H9 (cell line): ENCODE results near the gene CDH16. TPM values are rescaled to one million over a fixed set of nuclear protein-coding genes. Genes with fewer than 3 reads are reported as not detected.

Experiments used
- DNase-seq: peaks from one replicate; pipeline ENCODE4 v3.0.0-alpha.2; 2017
- H2AFZ ChIP-seq: one replicate; pipeline ENCODE4 v1.6.1; 2013; ENCODE audit warnings: mild to moderate bottlenecking, low read length, control low read depth, moderate library complexity
- H2AK5ac ChIP-seq: 2 replicates; pipeline ENCODE4 v1.6.1; 2013; ENCODE audit warnings: low read length, control low read depth, mixed read lengths; ENCODE audit not compliant: insufficient read length
- H2BK120ac ChIP-seq: one replicate; pipeline ENCODE4 v1.6.1; 2013; ENCODE audit warnings: low read depth, mild to moderate bottlenecking, low read length, control low read depth, inconsistent platforms; ENCODE audit not compliant: poor library complexity, severe bottlenecking
- H2BK12ac ChIP-seq: 2 replicates; pipeline ENCODE4 v1.6.1; 2013; ENCODE audit warnings: low read length, control low read depth, mixed read lengths, low read depth; ENCODE audit not compliant: insufficient read length
- H2BK15ac ChIP-seq: 2 replicates; pipeline ENCODE4 v1.6.1; 2013; ENCODE audit warnings: low read depth, low read length, control low read depth
- H2BK20ac ChIP-seq: one replicate; pipeline ENCODE4 v1.6.1; 2013; ENCODE audit warnings: low read depth, mild to moderate bottlenecking, low read length, control low read depth, inconsistent platforms; ENCODE audit not compliant: poor library complexity, severe bottlenecking
- H2BK5ac ChIP-seq: 2 replicates; pipeline ENCODE4 v1.6.1; 2013; ENCODE audit warnings: low read length, control low read depth, mixed read lengths; ENCODE audit not compliant: insufficient read length
- H3K14ac ChIP-seq: 2 replicates; pipeline ENCODE4 v1.6.1; 2013; ENCODE audit warnings: low read length, control low read depth; ENCODE audit not compliant: insufficient read depth
- H3K18ac ChIP-seq: 2 replicates; pipeline ENCODE4 v1.6.1; 2013; ENCODE audit warnings: low read depth, mild to moderate bottlenecking, mixed read lengths, low read length, control low read depth; ENCODE audit not compliant: insufficient read length
- H3K23ac ChIP-seq: 2 replicates; pipeline ENCODE4 v1.6.1; 2013; ENCODE audit warnings: low read length, control low read depth, mixed read lengths, low read depth; ENCODE audit not compliant: insufficient read length
- H3K23me2 ChIP-seq: 2 replicates; pipeline ENCODE4 v1.6.1; 2013; ENCODE audit warnings: low read depth, mild to moderate bottlenecking, mixed read lengths, low read length, control low read depth; ENCODE audit not compliant: insufficient read length, poor library complexity, severe bottlenecking
- H3K27ac ChIP-seq: 2 replicates; pipeline ENCODE4 v1.5.1; 2013; ENCODE audit warnings: low read length, control low read depth, mixed read lengths, low read depth; ENCODE audit not compliant: insufficient read length
- H3K27me3 ChIP-seq: 2 replicates; pipeline ENCODE4 v1.6.1; 2013; ENCODE audit warnings: low read length, control low read depth, inconsistent platforms; ENCODE audit not compliant: insufficient read depth
- H3K4ac ChIP-seq: 2 replicates; pipeline ENCODE4 v1.6.1; 2013; ENCODE audit warnings: low read depth, mild to moderate bottlenecking, control low read depth, inconsistent platforms, low read length, moderate library complexity
- H3K4me1 ChIP-seq: 2 replicates; pipeline ENCODE4 v1.6.1; 2013; ENCODE audit warnings: low read length, control low read depth, inconsistent platforms; ENCODE audit not compliant: insufficient read depth
- H3K4me2 ChIP-seq: 2 replicates; pipeline ENCODE4 v1.6.1; 2013; ENCODE audit warnings: low read length, control low read depth, mixed read lengths; ENCODE audit not compliant: insufficient read length, insufficient read depth
- H3K56ac ChIP-seq: 2 replicates; pipeline ENCODE4 v1.6.1; 2013; ENCODE audit warnings: low read depth, mild to moderate bottlenecking, mixed read lengths, low read length, control low read depth; ENCODE audit not compliant: insufficient read length
- H3K79me1 ChIP-seq: 2 replicates; pipeline ENCODE4 v1.6.1; 2013; ENCODE audit warnings: low read depth, mild to moderate bottlenecking, moderate library complexity, low read length, control low read depth, inconsistent platforms; ENCODE audit not compliant: insufficient read depth, poor library complexity, severe bottlenecking
- H3K79me2 ChIP-seq: 2 replicates; pipeline ENCODE4 v1.6.1; 2013; ENCODE audit warnings: low read length, control low read depth, inconsistent platforms; ENCODE audit not compliant: insufficient read depth
- H3K9ac ChIP-seq: 2 replicates; pipeline ENCODE4 v1.6.1; 2013; ENCODE audit warnings: low read length, control low read depth, mixed read lengths; ENCODE audit not compliant: insufficient read length; ENCODE audit errors: extremely low read depth
- H3K9me3 ChIP-seq: one replicate; pipeline ENCODE4 v1.6.1; 2013; ENCODE audit warnings: low read depth, low read length, inconsistent platforms; ENCODE audit not compliant: control insufficient read depth
- H3T11ph ChIP-seq: one replicate; pipeline ENCODE4 v1.6.1; 2013; ENCODE audit warnings: mild to moderate bottlenecking, low read length, control low read depth, inconsistent platforms
- H4K20me1 ChIP-seq: one replicate; pipeline ENCODE4 v1.6.1; 2013; ENCODE audit not compliant: control insufficient read depth, insufficient read length, insufficient read depth
- H4K5ac ChIP-seq: 2 replicates; pipeline ENCODE4 v1.6.1; 2013; ENCODE audit warnings: low read depth, mild to moderate bottlenecking, mixed read lengths, low read length, control low read depth; ENCODE audit not compliant: insufficient read length
- H4K8ac ChIP-seq: replicated peaks from 2 replicates; pipeline ENCODE4 v1.6.1; 2013; ENCODE audit warnings: low read length, control low read depth, mixed read lengths, low read depth; ENCODE audit not compliant: insufficient read length
- H4K91ac ChIP-seq: 2 replicates; pipeline ENCODE4 v1.6.1; 2013; ENCODE audit warnings: low read depth, mild to moderate bottlenecking, moderate library complexity, mixed read lengths, low read length, control low read depth; ENCODE audit not compliant: insufficient read length
- H3K27ac Mint-ChIP-seq, 3 experiments: 2 replicates in 2 of 3; 3 replicates in 1 of 3; pipeline ENCODE4 v1.8.0; 2020 to 2021; ENCODE audit warnings: mixed read lengths in 3 of 3, mild to moderate bottlenecking in 1 of 3, moderate library complexity in 1 of 3
- H3K27me3 Mint-ChIP-seq: 2 replicates; pipeline ENCODE4 v1.8.0; 2021; ENCODE audit warnings: low read depth, mild to moderate bottlenecking, moderate library complexity, mixed read lengths
- H3K36me3 Mint-ChIP-seq, 3 experiments: 2 replicates in 2 of 3; 3 replicates in 1 of 3; pipeline ENCODE4 v1.8.0; 2020 to 2021; ENCODE audit warnings: low read depth in 3 of 3, mixed read lengths in 3 of 3; ENCODE audit not compliant: insufficient read depth in 1 of 3
- H3K4me1 Mint-ChIP-seq, 2 experiments: 2 replicates each; pipeline ENCODE4 v1.8.0; 2020; ENCODE audit warnings: mixed read lengths in 2 of 2
- H3K4me3 Mint-ChIP-seq, 2 experiments: 2 replicates in 1 of 2; 3 replicates in 1 of 2; pipeline ENCODE4 v1.8.0; 2020 to 2021; ENCODE audit warnings: mild to moderate bottlenecking in 2 of 2, mixed read lengths in 2 of 2, moderate library complexity in 1 of 2
- H3K9me3 Mint-ChIP-seq, 2 experiments: 2 replicates in 1 of 2; 3 replicates in 1 of 2; pipeline ENCODE4 v1.8.0; 2020; ENCODE audit warnings: mild to moderate bottlenecking in 2 of 2, mixed read lengths in 2 of 2, moderate library complexity in 1 of 2
- WGBS: extraction: QIAGEN DNeasy Blood & Tissue Kit; methylation state at CpG from one replicate; pipeline ENCODE4 v1.1.7; 2013; ENCODE audit warnings: missing lambda C conversion rate, low lambda C conversion rate, mixed read lengths; ENCODE audit not compliant: insufficient read length; ENCODE audit errors: extremely low coverage; 5-methylcytosine and 5-hydroxymethylcytosine counted together
- total RNA-seq: library from RNA; stranded (reverse); gene quantifications from 2 replicates; pipeline ENCODE4 v1.2.1, GENCODE V29; 2021
- TF ChIP-seq, protein P1 (sequence below): fragments of 200-600 bp; sonication (generic); conservative IDR thresholded peaks from 3 replicates; pipeline ENCODE4 v1.8.0; 2021; ENCODE audit warnings: antibody characterized with exemption, mild to moderate bottlenecking

The CDH16 gene
- total RNA-seq, 1 experiment from 2014 or later, result not detected

- no peak overlapping the region for H3K4me3 Mint-ChIP-seq
- no peak overlapping the region for H3T11ph ChIP-seq
Measured at GRCh38 chr16:66902648-66903543, 15.8 kb downstream of the CDH16 start.

More at GRCh38 chr16:66902648-66903543, 15.8 kb downstream of the CDH16 start:
- H2BK5ac ChIP-seq, result no peak overlapping the region
- no peaks in the 10 kb centered on the region for H3K79me2 ChIP-seq
- H4K5ac ChIP-seq, result no peak overlapping the region
- H3K27me3 ChIP-seq, result no peaks in the 10 kb centered on the region
- H3K4me1 ChIP-seq, result no peaks in the 10 kb centered on the region
- no peak overlapping the region for H2AFZ ChIP-seq
- no peak overlapping the region for H3K18ac ChIP-seq
- H2BK15ac ChIP-seq, result no peak overlapping the region
- peaks cover 8 to 18% of the 10 kb centered on the region in 2 experiments; a peak in 3 of 4 replicates for H3K4me1 Mint-ChIP-seq
- H4K91ac ChIP-seq, result no peak overlapping the region
- no peak overlapping the region for H3K4ac ChIP-seq
- H2AK5ac ChIP-seq, result no peak overlapping the region
- no peak for DNase-seq
- H3K79me1 ChIP-seq, result no peaks in the 10 kb centered on the region
- H2BK12ac ChIP-seq, result no peak overlapping the region
- TF ChIP-seq, protein P1, sequence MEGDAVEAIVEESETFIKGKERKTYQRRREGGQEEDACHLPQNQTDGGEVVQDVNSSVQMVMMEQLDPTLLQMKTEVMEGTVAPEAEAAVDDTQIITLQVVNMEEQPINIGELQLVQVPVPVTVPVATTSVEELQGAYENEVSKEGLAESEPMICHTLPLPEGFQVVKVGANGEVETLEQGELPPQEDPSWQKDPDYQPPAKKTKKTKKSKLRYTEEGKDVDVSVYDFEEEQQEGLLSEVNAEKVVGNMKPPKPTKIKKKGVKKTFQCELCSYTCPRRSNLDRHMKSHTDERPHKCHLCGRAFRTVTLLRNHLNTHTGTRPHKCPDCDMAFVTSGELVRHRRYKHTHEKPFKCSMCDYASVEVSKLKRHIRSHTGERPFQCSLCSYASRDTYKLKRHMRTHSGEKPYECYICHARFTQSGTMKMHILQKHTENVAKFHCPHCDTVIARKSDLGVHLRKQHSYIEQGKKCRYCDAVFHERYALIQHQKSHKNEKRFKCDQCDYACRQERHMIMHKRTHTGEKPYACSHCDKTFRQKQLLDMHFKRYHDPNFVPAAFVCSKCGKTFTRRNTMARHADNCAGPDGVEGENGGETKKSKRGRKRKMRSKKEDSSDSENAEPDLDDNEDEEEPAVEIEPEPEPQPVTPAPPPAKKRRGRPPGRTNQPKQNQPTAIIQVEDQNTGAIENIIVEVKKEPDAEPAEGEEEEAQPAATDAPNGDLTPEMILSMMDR, result no peak
- H3K36me3 Mint-ChIP-seq, result no peaks in the 10 kb centered on the region
- H3K9me3 ChIP-seq, result no peaks in the 10 kb centered on the region
- H3K27me3 Mint-ChIP-seq, result peaks cover 13% of the 10 kb centered on the region
- H4K8ac ChIP-seq, result no peak overlapping the region
- H2BK120ac ChIP-seq, result no peak overlapping the region
- no peak overlapping the region for H3K23ac ChIP-seq
- H2BK20ac ChIP-seq, result no peak overlapping the region
- no peaks in the 10 kb centered on the region for H3K23me2 ChIP-seq
- no CpG with 5 or more reads among the region's 14 CpGs for WGBS
- no peaks in the 10 kb centered on the region for H4K20me1 ChIP-seq
- H3K27ac ChIP-seq, result no peak overlapping the region
- H3K9ac ChIP-seq, result no peak overlapping the region
- no peaks in the 10 kb centered on the region for H3K9me3 Mint-ChIP-seq
- no peak overlapping the region for H3K56ac ChIP-seq
- H3K4me2 ChIP-seq, result no peak overlapping the region
- H3K27ac Mint-ChIP-seq, result no peak overlapping the region
- no peak overlapping the region for H3K14ac ChIP-seq
